ENCODE measurements around the gene HSPA13.

The HSPA13 gene

GRCh38 chr21:14401217-14401616 is 18.3 kb upstream of the HSPA13 start:
- Histone ChIP-seq H3K4me1 (ENCODE audit: control insufficient read depth, insufficient read depth, low read length) (no peaks in the 10 kb centered on the region), H3K36me3 (ENCODE audit: control insufficient read depth in 2 of 2, insufficient read depth in 1 of 2, low read length in 2 of 2) (no peaks in the 10 kb centered on the region), H3K9me3 (ENCODE audit: control insufficient read depth, insufficient read depth, low read depth, low read length) (no peaks in the 10 kb centered on the region), H3K4me3 (ENCODE audit: low read depth, low read length) (no peak overlapping the region), H3K27ac (ENCODE audit: extremely low read depth, low read depth, low read length) (no peak overlapping the region)
- CTCF ChIA-PET: interaction anchor here (1.0 to 1.6 kb wide), 3 partner anchors 11 to 373 kb away, joined by 4 to 7 read pairs (median 5); no protein-coding TSS in a partner anchor
- TF ChIP-seq ZNF221 (tag by site-specific recombination; IDR thresholded peaks at IDR 0.05; ENCODE audit: borderline replicate concordance) (no peak), REPIN1 (tag by site-specific recombination; IDR thresholded peaks at IDR 0.05; ENCODE audit: low read depth) (no peak), ZNF133 (tag by site-specific recombination; IDR thresholded peaks at IDR 0.05) (no peak), ZNF561 (tag by site-specific recombination; IDR thresholded peaks at IDR 0.05; ENCODE audit: borderline replicate concordance) (no peak), GLIS2 (tag by site-specific recombination; IDR thresholded peaks at IDR 0.05) (no peak), KLF1 (tag by site-specific recombination; IDR thresholded peaks at IDR 0.05) (no peak), INSM2 (tag by site-specific recombination; IDR thresholded peaks at IDR 0.05) (no peak), ZNF23 (tag by site-specific recombination; IDR thresholded peaks at IDR 0.05; ENCODE audit: borderline replicate concordance) (no peak), SP7 (tag by site-specific recombination; IDR thresholded peaks at IDR 0.05) (no peak), ZXDB (tag by site-specific recombination; IDR thresholded peaks at IDR 0.05) (no peak), ELK4 (IDR thresholded peaks at IDR 0.05; ENCODE audit: borderline replicate concordance, low read depth, low read length) (no peak)
- TF ChIP-seq, protein P1, sequence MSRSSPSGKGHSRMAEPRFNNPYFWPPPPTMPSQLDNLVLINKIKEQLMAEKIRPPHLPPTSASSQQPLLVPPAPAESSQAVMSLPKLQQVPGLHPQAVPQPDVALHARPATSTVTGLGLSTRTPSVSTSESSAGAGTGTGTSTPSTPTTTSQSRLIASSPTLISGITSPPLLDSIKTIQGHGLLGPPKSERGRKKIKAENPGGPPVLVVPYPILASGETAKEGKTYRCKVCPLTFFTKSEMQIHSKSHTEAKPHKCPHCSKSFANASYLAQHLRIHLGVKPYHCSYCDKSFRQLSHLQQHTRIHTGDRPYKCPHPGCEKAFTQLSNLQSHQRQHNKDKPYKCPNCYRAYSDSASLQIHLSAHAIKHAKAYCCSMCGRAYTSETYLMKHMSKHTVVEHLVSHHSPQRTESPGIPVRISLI (tag by site-specific recombination; IDR thresholded peaks at IDR 0.05): no peak
- TF ChIP-seq, protein P2, sequence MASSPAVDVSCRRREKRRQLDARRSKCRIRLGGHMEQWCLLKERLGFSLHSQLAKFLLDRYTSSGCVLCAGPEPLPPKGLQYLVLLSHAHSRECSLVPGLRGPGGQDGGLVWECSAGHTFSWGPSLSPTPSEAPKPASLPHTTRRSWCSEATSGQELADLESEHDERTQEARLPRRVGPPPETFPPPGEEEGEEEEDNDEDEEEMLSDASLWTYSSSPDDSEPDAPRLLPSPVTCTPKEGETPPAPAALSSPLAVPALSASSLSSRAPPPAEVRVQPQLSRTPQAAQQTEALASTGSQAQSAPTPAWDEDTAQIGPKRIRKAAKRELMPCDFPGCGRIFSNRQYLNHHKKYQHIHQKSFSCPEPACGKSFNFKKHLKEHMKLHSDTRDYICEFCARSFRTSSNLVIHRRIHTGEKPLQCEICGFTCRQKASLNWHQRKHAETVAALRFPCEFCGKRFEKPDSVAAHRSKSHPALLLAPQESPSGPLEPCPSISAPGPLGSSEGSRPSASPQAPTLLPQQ (tag by site-specific recombination; IDR thresholded peaks at IDR 0.05): no peak
- POLR2A ChIA-PET: no interaction called here

DNA sequence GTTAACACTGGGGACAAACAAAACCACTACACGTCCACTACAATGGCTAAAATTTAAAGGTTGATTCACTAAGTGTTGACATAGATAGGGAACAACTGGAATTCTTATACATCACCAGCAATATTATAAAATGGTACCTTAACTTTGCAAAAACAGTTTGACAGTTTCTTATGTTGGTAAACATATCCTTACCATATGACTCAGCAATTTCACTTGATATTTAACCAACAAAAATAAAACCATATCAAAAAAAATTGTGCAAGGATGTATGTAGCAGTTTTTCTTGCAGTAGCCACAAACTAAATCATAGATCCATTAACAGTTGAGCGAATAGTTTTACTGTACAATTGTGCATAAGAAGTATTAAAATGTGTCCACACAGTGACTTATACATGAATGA is 5.3 kb upstream of the HSPA13 start:
- Histone ChIP-seq H3K36me3 (ENCODE audit: control insufficient read depth in 2 of 2, insufficient read depth in 1 of 2, low read length in 2 of 2) (no peaks in the 10 kb centered on the region), H3K27ac (ENCODE audit: extremely low read depth, low read depth, low read length) (no peak overlapping the region), H3K9me3 (ENCODE audit: control insufficient read depth, insufficient read depth, low read depth, low read length) (no peaks in the 10 kb centered on the region), H3K4me1 (ENCODE audit: control insufficient read depth, insufficient read depth, low read length) (peaks cover 7% of the 10 kb centered on the region; the same call in 1 of the 2 replicates), H3K4me3 (ENCODE audit: low read depth, low read length) (no peak overlapping the region)
- ChIA-PET CTCF (no interaction called here), POLR2A (no interaction called here)
- TF ChIP-seq MZF1 (tag by site-specific recombination; IDR thresholded peaks at IDR 0.05; ENCODE audit: borderline replicate concordance) (no peak), REST (tag by site-specific recombination; IDR thresholded peaks at IDR 0.05) (no peak), ZNF791 (tag by site-specific recombination; IDR thresholded peaks at IDR 0.05) (no peak), ZBTB44 (tag by site-specific recombination; IDR thresholded peaks at IDR 0.05) (no peak), ZNF555 (tag by site-specific recombination; conservative IDR thresholded peaks at IDR 0.05) (no peak), GLIS1 (tag by site-specific recombination; IDR thresholded peaks at IDR 0.05) (no peak), ZNF830 (tag by site-specific recombination; IDR thresholded peaks at IDR 0.05; ENCODE audit: low read depth) (no peak)

Data from HEK293 (cell line).